Neural progenitor cell (in vitro differentiated cells): Measurements from ENCODE around the gene KRTAP12-1. TPM values are rescaled to one million over a fixed set of nuclear protein-coding genes. Genes with fewer than 3 reads are reported as not detected.

Experiments used
- DNase-seq: peaks from one replicate; pipeline ENCODE4 v3.0.0-alpha.2; 2016; ENCODE audit warnings: low spot score
- H2AFZ ChIP-seq: fragments of 200-600 bp; sonication (generic); replicated peaks from 2 replicates; pipeline ENCODE4 v1.6.1; 2016; ENCODE audit warnings: antibody characterized with exemption
- H3F3A ChIP-seq: fragments of 200-600 bp; sonication (generic); 2 replicates; pipeline ENCODE4 v1.6.1; 2016; ENCODE audit warnings: antibody characterized with exemption, low read depth
- H3K27ac ChIP-seq: fragments of 200-600 bp; sonication (generic); 2 replicates; pipeline ENCODE4 v1.5.1; 2016; ENCODE audit warnings: mild to moderate bottlenecking
- H3K27me3 ChIP-seq: fragments of 200-600 bp; sonication (generic); 2 replicates; pipeline ENCODE4 v1.6.1; 2016; ENCODE audit warnings: mild to moderate bottlenecking, moderate library complexity
- H3K36me3 ChIP-seq: fragments of 200-600 bp; sonication (generic); 2 replicates; pipeline ENCODE4 v1.5.1; 2016
- H3K4me1 ChIP-seq: fragments of 200-600 bp; sonication (generic); 2 replicates; pipeline ENCODE4 v1.6.1; 2016; ENCODE audit warnings: mixed run types
- H3K4me2 ChIP-seq: fragments of 200-600 bp; sonication (generic); 2 replicates; pipeline ENCODE4 v1.6.1; 2016
- H3K4me3 ChIP-seq: fragments of 200-600 bp; sonication (generic); 2 replicates; pipeline ENCODE4 v1.5.1; 2016
- H3K79me2 ChIP-seq: fragments of 200-600 bp; sonication (generic); 2 replicates; pipeline ENCODE4 v1.6.1; 2016; ENCODE audit warnings: low read depth
- H3K9ac ChIP-seq: fragments of 200-600 bp; sonication (generic); 2 replicates; pipeline ENCODE4 v1.6.1; 2016
- H3K9me3 ChIP-seq: fragments of 200-600 bp; sonication (generic); 2 replicates; pipeline ENCODE4 v1.5.1; 2016; ENCODE audit warnings: low read depth
- H4K20me1 ChIP-seq: fragments of 200-600 bp; sonication (generic); 2 replicates; pipeline ENCODE4 v1.6.1; 2016; ENCODE audit warnings: low read depth
- H3K27ac Mint-ChIP-seq: 3 replicates; pipeline ENCODE4 v1.8.0; 2021; ENCODE audit warnings: mixed read lengths
- H3K27me3 Mint-ChIP-seq: 2 replicates; pipeline ENCODE4 v1.8.0; 2022; ENCODE audit warnings: low read depth, mild to moderate bottlenecking, inconsistent platforms, moderate library complexity, mixed read lengths; ENCODE audit not compliant: insufficient read depth
- H3K36me3 Mint-ChIP-seq: 3 replicates; pipeline ENCODE4 v1.8.0; 2021; ENCODE audit warnings: mixed read lengths
- H3K4me1 Mint-ChIP-seq: 3 replicates; pipeline ENCODE4 v1.8.0; 2021; ENCODE audit warnings: mixed read lengths
- H3K4me3 Mint-ChIP-seq: 3 replicates; pipeline ENCODE4 v1.8.0; 2021; ENCODE audit warnings: mild to moderate bottlenecking, moderate library complexity, mixed read lengths
- H3K9me3 Mint-ChIP-seq: 3 replicates; pipeline ENCODE4 v1.8.0; 2020; ENCODE audit warnings: mixed read lengths
- CTCF ChIP-seq: fragments of 200-600 bp; sonication (generic); IDR thresholded peaks from 2 replicates; pipeline ENCODE4 v1.5.1; 2017; ENCODE audit warnings: antibody characterized with exemption, mild to moderate bottlenecking
- EZH2 ChIP-seq: fragments of 200-600 bp; sonication (generic); IDR thresholded peaks from 2 replicates; pipeline ENCODE4 v1.6.1; 2017; ENCODE audit warnings: antibody characterized with exemption, mild to moderate bottlenecking, moderate library complexity
- EZH2phosphoT487 ChIP-seq: fragments of 200-600 bp; sonication (generic); IDR thresholded peaks from 2 replicates; pipeline ENCODE4 v1.6.1; 2017; ENCODE audit warnings: antibody characterized with exemption
- total RNA-seq: library from RNA; depleted of rRNA; stranded (reverse); fragments of >200 nt; gene quantifications from 2 replicates; pipeline ENCODE4 v1.2.3, GENCODE V29; 2015; ENCODE audit warnings: low replicate concordance

Gene KRTAP12-1
- total RNA-seq, 1 donor from 2014 or later: not detected

DNA sequence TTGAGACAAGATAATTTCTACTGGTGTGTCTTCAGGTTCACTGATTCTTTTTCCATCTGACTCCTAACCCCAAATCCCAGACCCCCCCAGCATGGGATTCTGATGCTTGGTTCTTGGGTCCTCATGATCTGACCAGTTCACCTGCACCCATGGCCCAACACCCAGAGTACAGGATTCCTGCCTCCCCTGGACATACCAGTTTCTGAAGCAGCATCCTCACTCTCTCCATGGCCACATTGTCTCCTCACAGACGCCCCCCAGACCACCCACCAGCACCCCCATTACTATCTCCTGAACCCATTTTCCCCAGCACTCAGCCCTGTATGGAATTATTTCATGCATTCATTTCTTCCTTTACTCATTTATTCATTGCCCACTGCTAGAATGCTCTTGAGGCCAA lies 25.1 kb downstream of the KRTAP12-1 start:
- no peak overlapping the region for H3K27ac Mint-ChIP-seq
- no peak overlapping the region for H3K4me2 ChIP-seq
- H3K79me2 ChIP-seq: no peaks in the 10 kb centered on the region
- H3K9me3 Mint-ChIP-seq: peaks cover 29% of the 10 kb centered on the region
- H3K4me1 ChIP-seq: no peaks in the 10 kb centered on the region
- no peaks in the 10 kb centered on the region for H3K36me3 Mint-ChIP-seq
- no peak overlapping the region for H3K9ac ChIP-seq
- no peak overlapping the region for H3K27ac ChIP-seq
- no peak for TF ChIP-seq CTCF
- TF ChIP-seq EZH2: no peak
- TF ChIP-seq EZH2phosphoT487: no peak
- H3K4me3 ChIP-seq: no peak overlapping the region
- H3K36me3 ChIP-seq: no peaks in the 10 kb centered on the region
- DNase-seq: no peak
- H3K4me3 Mint-ChIP-seq: no peak overlapping the region
- no peaks in the 10 kb centered on the region for H3K27me3 ChIP-seq
- no peaks in the 10 kb centered on the region for H4K20me1 ChIP-seq
- H3K9me3 ChIP-seq: no peaks in the 10 kb centered on the region
- H2AFZ ChIP-seq: no peak overlapping the region
- H3K27me3 Mint-ChIP-seq: peaks cover 7% of the 10 kb centered on the region
- H3K4me1 Mint-ChIP-seq: no peaks in the 10 kb centered on the region
- no peaks in the 10 kb centered on the region for H3F3A ChIP-seq

GRCh38 chr21:44654576-44655175 lies 27.3 kb downstream of the KRTAP12-1 start, which contains the start of gene KRTAP12-4:
TSS of gene KRTAP12-4 (minus strand) at chr21:44654659. CDS start at chr21:44654614, 45 bp downstream.
- no peaks in the 10 kb centered on the region for H3K9me3 ChIP-seq
- H3K79me2 ChIP-seq: no peaks in the 10 kb centered on the region
- H3K4me3 ChIP-seq: no peak within 1 kb of the TSS
- no peak for DNase-seq
- Mint-ChIP-seq H3K9me3 (peaks cover 26% of the 10 kb centered on the region), H3K4me1 (no peaks in the 10 kb centered on the region), H3K27ac (no peak within 1 kb of the TSS), H3K36me3 (peaks cover 4% of the 10 kb centered on the region), H3K27me3 (peaks cover 7% of the 10 kb centered on the region), H3K4me3 (no peak within 1 kb of the TSS)
- H3K36me3 ChIP-seq: no peaks in the 10 kb centered on the region
- H3K4me2 ChIP-seq: no peak within 1 kb of the TSS
- no peak within 1 kb of the TSS for H2AFZ ChIP-seq
- H3K9ac ChIP-seq: no peak within 1 kb of the TSS
- no peaks in the 10 kb centered on the region for H3F3A ChIP-seq
- H3K27ac ChIP-seq: no peak within 1 kb of the TSS
- TF ChIP-seq EZH2 (no peak), CTCF (no peak), EZH2phosphoT487 (no peak)
- H3K4me1 ChIP-seq: no peaks in the 10 kb centered on the region
- H4K20me1 ChIP-seq: no peaks in the 10 kb centered on the region
- H3K27me3 ChIP-seq: no peaks in the 10 kb centered on the region

DNA sequence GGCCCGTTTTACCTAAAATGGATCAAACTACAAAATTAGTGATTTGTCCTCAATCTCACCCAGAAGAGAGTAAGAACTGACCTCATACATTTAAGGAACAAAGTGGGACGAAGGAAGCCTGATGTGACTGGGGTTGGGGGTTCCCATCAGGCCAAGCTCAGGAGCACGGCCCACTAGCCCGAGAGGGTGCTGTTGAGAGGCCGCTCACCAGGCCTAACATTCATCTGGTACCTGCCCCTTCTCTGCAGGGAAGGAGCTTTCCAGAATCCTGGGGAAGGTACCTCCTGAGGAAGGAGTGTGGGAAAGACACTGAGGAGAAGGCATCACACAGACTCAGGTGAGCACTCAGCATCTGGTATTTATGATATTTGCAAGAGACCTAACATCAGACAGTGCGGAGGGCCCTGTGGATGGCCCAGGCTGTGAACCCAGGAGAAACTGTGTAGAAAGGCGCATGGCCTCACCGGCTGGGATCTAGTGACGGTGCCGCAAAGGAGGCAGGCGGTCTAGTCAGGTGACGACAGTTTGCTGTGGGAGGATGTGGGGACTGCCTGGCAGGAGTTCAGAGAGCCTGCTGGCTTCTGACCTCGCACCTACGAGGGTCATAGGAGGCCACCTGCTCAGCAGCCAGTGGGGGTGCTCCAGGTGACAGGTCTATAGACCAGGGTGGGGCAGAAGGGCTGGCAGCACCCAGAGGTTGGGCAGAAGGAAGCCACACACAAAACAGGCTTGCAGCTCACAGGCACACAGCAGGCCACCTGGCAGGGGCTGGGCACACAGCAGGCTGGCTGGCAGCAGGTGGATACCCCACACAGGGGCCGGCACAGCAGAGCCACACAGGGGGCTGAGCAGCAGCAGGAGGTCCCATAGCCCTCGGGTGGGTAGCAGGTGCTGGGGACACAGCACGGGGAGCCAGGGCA lies 28.0 kb downstream of the KRTAP12-1 start:
- Mint-ChIP-seq H3K27me3 (peaks cover 7% of the 10 kb centered on the region), H3K36me3 (peaks cover 4% of the 10 kb centered on the region), H3K4me1 (no peaks in the 10 kb centered on the region), H3K27ac (no peak overlapping the region), H3K9me3 (peaks cover 26% of the 10 kb centered on the region), H3K4me3 (no peak overlapping the region)
- TF ChIP-seq EZH2: no peak
- no peak for TF ChIP-seq CTCF
- TF ChIP-seq EZH2phosphoT487: no peak
- H3K9me3 ChIP-seq: no peaks in the 10 kb centered on the region
- no peak overlapping the region for H3K4me2 ChIP-seq
- H3K4me3 ChIP-seq: no peak overlapping the region
- no peaks in the 10 kb centered on the region for H3K27me3 ChIP-seq
- no peaks in the 10 kb centered on the region for H3F3A ChIP-seq
- H3K36me3 ChIP-seq: no peaks in the 10 kb centered on the region
- H3K9ac ChIP-seq: no peak overlapping the region
- H3K4me1 ChIP-seq: no peaks in the 10 kb centered on the region
- no peak overlapping the region for H2AFZ ChIP-seq
- H3K79me2 ChIP-seq: no peaks in the 10 kb centered on the region
- no peaks in the 10 kb centered on the region for H4K20me1 ChIP-seq
- DNase-seq: no peak
- H3K27ac ChIP-seq: no peak overlapping the region
